ENCODE results near the gene HOXA6. TPM values are rescaled to one million over a fixed set of nuclear protein-coding genes. Genes with fewer than 3 reads are reported as not detected.
A peak's percentile ranks its signal among the peaks of the same experiment; 100 is the strongest.

Gene HOXA6
- total RNA-seq, 1 donor from 2014 or later: 3.1 TPM

GRCh38 chr7:27172823-27173510, 25.4 kb upstream of the HOXA6 start:
- Histone ChIP-seq H3K27me3 (ENCODE audit: control insufficient read depth in 3 of 3, insufficient read depth in 3 of 3, low read length in 3 of 3) (peaks cover 6 to 20% (median 7%) of the 10 kb centered on the region in 3 donors), H3K27ac (ENCODE audit: low read depth, low read length) (peak overlapping the region; percentile 84), H3K4me3 (ENCODE audit: low read length in 3 of 3) (peak overlapping the region; percentile 80 to 84 (median 81)), H3K4me1 (ENCODE audit: control insufficient read depth in 3 of 3, insufficient read depth in 3 of 3, low read length in 3 of 3) (peaks cover 56 to 64% (median 60%) of the 10 kb centered on the region in 3 donors), H3K9me3 (ENCODE audit: control insufficient read depth in 3 of 3, low read length in 3 of 3) (no peaks in the 10 kb centered on the region), H3K9ac (ENCODE audit: low read depth in 1 of 3, low read length in 3 of 3) (peak overlapping the region; percentile 74 to 97 (median 90)), H3K36me3 (ENCODE audit: control insufficient read depth in 3 of 3, insufficient read depth in 3 of 3, low read length in 3 of 3) (no peaks in the 10 kb centered on the region)

GRCh38 chr7:27172315-27172774, 24.8 kb upstream of the HOXA6 start:
- peak overlapping the region; percentile 74 to 97 (median 90) for H3K9ac ChIP-seq (ENCODE audit: low read depth in 1 of 3, low read length in 3 of 3)
- peak overlapping the region; percentile 84 for H3K27ac ChIP-seq (ENCODE audit: low read depth, low read length)
- peaks cover 50 to 66% (median 58%) of the 10 kb centered on the region in 3 donors for H3K4me1 ChIP-seq (ENCODE audit: control insufficient read depth in 3 of 3, insufficient read depth in 3 of 3, low read length in 3 of 3)
- no peaks in the 10 kb centered on the region for H3K9me3 ChIP-seq (ENCODE audit: control insufficient read depth in 3 of 3, low read length in 3 of 3)
- no peaks in the 10 kb centered on the region for H3K36me3 ChIP-seq (ENCODE audit: control insufficient read depth in 3 of 3, insufficient read depth in 3 of 3, low read length in 3 of 3)
- peak overlapping the region; percentile 80 to 84 (median 81) for H3K4me3 ChIP-seq (ENCODE audit: low read length in 3 of 3)
- peaks cover 6 to 20% (median 7%) of the 10 kb centered on the region in 3 donors for H3K27me3 ChIP-seq (ENCODE audit: control insufficient read depth in 3 of 3, insufficient read depth in 3 of 3, low read length in 3 of 3)

GRCh38 chr7:27171637-27172314, 24.2 kb upstream of the HOXA6 start:
- Histone ChIP-seq H3K27me3 (ENCODE audit: control insufficient read depth in 3 of 3, insufficient read depth in 3 of 3, low read length in 3 of 3) (peaks cover 6 to 20% (median 7%) of the 10 kb centered on the region in 3 donors), H3K27ac (ENCODE audit: low read depth, low read length) (peak overlapping the region; percentile 84), H3K36me3 (ENCODE audit: control insufficient read depth in 3 of 3, insufficient read depth in 3 of 3, low read length in 3 of 3) (no peaks in the 10 kb centered on the region), H3K9me3 (ENCODE audit: control insufficient read depth in 3 of 3, low read length in 3 of 3) (no peaks in the 10 kb centered on the region), H3K4me1 (ENCODE audit: control insufficient read depth in 3 of 3, insufficient read depth in 3 of 3, low read length in 3 of 3) (peaks cover 48 to 66% (median 53%) of the 10 kb centered on the region in 3 donors), H3K4me3 (ENCODE audit: low read length in 3 of 3) (peak overlapping the region; percentile 80 to 84 (median 81)), H3K9ac (ENCODE audit: low read depth in 1 of 3, low read length in 3 of 3) (peak overlapping the region; percentile 74 to 97 (median 90))

GRCh38 chr7:27171325-27171636, 23.7 kb upstream of the HOXA6 start:
- Histone ChIP-seq H3K9ac (ENCODE audit: low read depth in 1 of 3, low read length in 3 of 3) (peak overlapping the region; percentile 74 to 97 (median 81)), H3K9me3 (ENCODE audit: control insufficient read depth in 3 of 3, low read length in 3 of 3) (no peaks in the 10 kb centered on the region), H3K4me3 (ENCODE audit: low read length in 3 of 3) (peak overlapping the region; percentile 80 to 84 (median 81)), H3K4me1 (ENCODE audit: control insufficient read depth in 3 of 3, insufficient read depth in 3 of 3, low read length in 3 of 3) (peaks cover 45 to 66% (median 53%) of the 10 kb centered on the region in 3 donors), H3K27me3 (ENCODE audit: control insufficient read depth in 3 of 3, insufficient read depth in 3 of 3, low read length in 3 of 3) (peaks cover 6 to 17% (median 7%) of the 10 kb centered on the region in 3 donors), H3K27ac (ENCODE audit: low read depth, low read length) (peak overlapping the region; percentile 84), H3K36me3 (ENCODE audit: control insufficient read depth in 3 of 3, insufficient read depth in 3 of 3, low read length in 3 of 3) (no peaks in the 10 kb centered on the region)

- peak overlapping the region; percentile 80 to 93 (median 92) for H3K4me3 ChIP-seq (ENCODE audit: low read length in 3 of 3)
- H3K36me3 ChIP-seq (ENCODE audit: control insufficient read depth in 3 of 3, insufficient read depth in 3 of 3, low read length in 3 of 3): no peaks in the 10 kb centered on the region
- H3K9ac ChIP-seq (ENCODE audit: low read depth in 1 of 3, low read length in 3 of 3): peak overlapping the region; percentile 74 to 97 (median 81)
- peaks cover 45 to 66% (median 48%) of the 10 kb centered on the region in 3 donors for H3K4me1 ChIP-seq (ENCODE audit: control insufficient read depth in 3 of 3, insufficient read depth in 3 of 3, low read length in 3 of 3)
- H3K9me3 ChIP-seq (ENCODE audit: control insufficient read depth in 3 of 3, low read length in 3 of 3): no peaks in the 10 kb centered on the region
- peaks cover 6 to 14% (median 7%) of the 10 kb centered on the region in 3 donors for H3K27me3 ChIP-seq (ENCODE audit: control insufficient read depth in 3 of 3, insufficient read depth in 3 of 3, low read length in 3 of 3)
- peak overlapping the region; percentile 92 for H3K27ac ChIP-seq (ENCODE audit: low read depth, low read length)
Measured at GRCh38 chr7:27170426-27171324, 23.1 kb upstream of the HOXA6 start.

- Histone ChIP-seq H3K4me1 (ENCODE audit: control insufficient read depth in 3 of 3, insufficient read depth in 3 of 3, low read length in 3 of 3) (peaks cover 40 to 57% (median 41%) of the 10 kb centered on the region in 3 donors), H3K27ac (ENCODE audit: low read depth, low read length) (peak overlapping the region; percentile 92), H3K27me3 (ENCODE audit: control insufficient read depth in 3 of 3, insufficient read depth in 3 of 3, low read length in 3 of 3) (peaks cover 5 to 8% (median 6%) of the 10 kb centered on the region in 3 donors), H3K9ac (ENCODE audit: low read depth in 1 of 3, low read length in 3 of 3) (peak overlapping the region; percentile 89 to 97 (median 93)), H3K4me3 (ENCODE audit: low read length in 3 of 3) (peak overlapping the region; percentile 80 to 93 (median 92)), H3K9me3 (ENCODE audit: control insufficient read depth in 3 of 3, low read length in 3 of 3) (no peaks in the 10 kb centered on the region), H3K36me3 (ENCODE audit: control insufficient read depth in 3 of 3, insufficient read depth in 3 of 3, low read length in 3 of 3) (no peaks in the 10 kb centered on the region)
Measured at GRCh38 chr7:27169658-27170425, 22.3 kb upstream of the HOXA6 start.

GRCh38 chr7:27168265-27168947, 20.8 kb upstream of the HOXA6 start:
- Histone ChIP-seq H3K36me3 (ENCODE audit: control insufficient read depth in 3 of 3, insufficient read depth in 3 of 3, low read length in 3 of 3) (peaks cover 0 to 3% (median 0%) of the 10 kb centered on the region in 3 donors), H3K4me1 (ENCODE audit: control insufficient read depth in 3 of 3, insufficient read depth in 3 of 3, low read length in 3 of 3) (peaks cover 45 to 68% (median 49%) of the 10 kb centered on the region in 3 donors), H3K9me3 (ENCODE audit: control insufficient read depth in 3 of 3, low read length in 3 of 3) (no peaks in the 10 kb centered on the region), H3K27me3 (ENCODE audit: control insufficient read depth in 3 of 3, insufficient read depth in 3 of 3, low read length in 3 of 3) (peaks cover 3 to 4% (median 3%) of the 10 kb centered on the region in 3 donors), H3K27ac (ENCODE audit: low read depth, low read length) (peak overlapping the region; percentile 92), H3K9ac (ENCODE audit: low read depth in 1 of 3, low read length in 3 of 3) (peak overlapping the region; percentile 89 to 97 (median 93)), H3K4me3 (ENCODE audit: low read length in 3 of 3) (peak overlapping the region; percentile 90 to 93 (median 92))

GRCh38 chr7:27167916-27168264, 20.3 kb upstream of the HOXA6 start:
- Histone ChIP-seq H3K4me3 (ENCODE audit: low read length in 3 of 3) (peak overlapping the region; percentile 90 to 93 (median 92)), H3K4me1 (ENCODE audit: control insufficient read depth in 3 of 3, insufficient read depth in 3 of 3, low read length in 3 of 3) (peaks cover 50 to 70% (median 50%) of the 10 kb centered on the region in 3 donors), H3K9me3 (ENCODE audit: control insufficient read depth in 3 of 3, low read length in 3 of 3) (no peaks in the 10 kb centered on the region), H3K27me3 (ENCODE audit: control insufficient read depth in 3 of 3, insufficient read depth in 3 of 3, low read length in 3 of 3) (peaks cover 3 to 4% (median 3%) of the 10 kb centered on the region in 3 donors), H3K9ac (ENCODE audit: low read depth in 1 of 3, low read length in 3 of 3) (peak overlapping the region; percentile 89 to 97 (median 93)), H3K27ac (ENCODE audit: low read depth, low read length) (peak overlapping the region; percentile 92), H3K36me3 (ENCODE audit: control insufficient read depth in 3 of 3, insufficient read depth in 3 of 3, low read length in 3 of 3) (peaks cover 0 to 6% (median 0%) of the 10 kb centered on the region in 3 donors)
